CD4-positive, CD25-positive, alpha-beta regulatory T cell (primary cell): ENCODE data around the gene CTRB1. TPM values are rescaled to one million over a fixed set of nuclear protein-coding genes. Genes with fewer than 3 reads are reported as not detected.

ENCODE experiments used
- ATAC-seq, 2 donors: fragments of 150-1000 bp; cut with Tn5 transposase; one replicate each; pipeline ENCODE4 v1.10.0; 2021; ENCODE audit warnings: low read depth in 2 of 2, moderate number of reproducible peaks in 2 of 2, moderate library complexity in 1 of 2
- DNase-seq, 3 donors: peaks; one replicate each; pipeline versions ENCODE4 v3.0.0 to v3.0.0-alpha.2; 2012 to 2022; ENCODE audit warnings: mixed read lengths in 1 of 3
- H3K27ac ChIP-seq: one replicate; pipeline ENCODE4 v1.7.0; 2013; ENCODE audit warnings: mild to moderate bottlenecking, low read length; ENCODE audit not compliant: insufficient read depth, poor library complexity, severe bottlenecking
- H3K27me3 ChIP-seq: one replicate; pipeline ENCODE4 v1.7.0; 2013; ENCODE audit warnings: low read length; ENCODE audit not compliant: control insufficient read depth, insufficient read depth
- H3K36me3 ChIP-seq: one replicate; pipeline ENCODE4 v1.7.0; 2013; ENCODE audit warnings: mild to moderate bottlenecking, low read length, moderate library complexity; ENCODE audit not compliant: control insufficient read depth, insufficient read depth
- H3K4me1 ChIP-seq: 2 replicates; pipeline ENCODE4 v1.7.0; 2013; ENCODE audit warnings: mild to moderate bottlenecking, low read length; ENCODE audit not compliant: insufficient read depth, control insufficient read depth, poor library complexity, severe bottlenecking
- H3K4me3 ChIP-seq: one replicate; pipeline ENCODE4 v1.7.0; 2013; ENCODE audit warnings: low read depth, mild to moderate bottlenecking, low read length, moderate library complexity
- H3K9me3 ChIP-seq, 2 experiments: 1 replicate in 1 of 2; 2 replicates in 1 of 2; pipeline ENCODE4 v1.7.0; 2013; ENCODE audit warnings: low read length in 2 of 2, mild to moderate bottlenecking in 1 of 2, moderate library complexity in 1 of 2; ENCODE audit not compliant: control insufficient read depth in 2 of 2
- H3K27ac Mint-ChIP-seq, 3 donors: one replicate each; pipeline ENCODE4 v1.8.0; 2020 to 2022; ENCODE audit warnings: mild to moderate bottlenecking in 3 of 3, mixed read lengths in 3 of 3, moderate library complexity in 2 of 3
- H3K27me3 Mint-ChIP-seq: one replicate; pipeline ENCODE4 v1.8.0; 2022; ENCODE audit warnings: mild to moderate bottlenecking, mixed read lengths
- H3K36me3 Mint-ChIP-seq: one replicate; pipeline ENCODE4 v1.8.0; 2020; ENCODE audit warnings: mixed read lengths
- H3K4me1 Mint-ChIP-seq, 4 donors: one replicate each; pipeline ENCODE4 v1.8.0; 2020 to 2022; ENCODE audit warnings: mixed read lengths in 4 of 4, mild to moderate bottlenecking in 1 of 4
- H3K4me3 Mint-ChIP-seq, 4 donors: one replicate each; pipeline ENCODE4 v1.8.0; 2020 to 2022; ENCODE audit warnings: mild to moderate bottlenecking in 4 of 4, mixed read lengths in 4 of 4, moderate library complexity in 3 of 4
- H3K9me3 Mint-ChIP-seq, 7 donors: one replicate each; pipeline ENCODE4 v1.8.0; 2020 to 2022; ENCODE audit warnings: mixed read lengths in 7 of 7, mild to moderate bottlenecking in 3 of 7, moderate library complexity in 2 of 7
- polyA plus RNA-seq, 4 donors: library from polyadenylated mRNA; unstranded; fragments of 300-500 nt; fragmentation: Illumina TruSeq; gene quantifications; one replicate each; pipeline ENCODE4 v1.2.3, GENCODE V29; 2021
- total RNA-seq: library from RNA; stranded (reverse); gene quantifications from one replicate; pipeline ENCODE4 v1.2.3, GENCODE V29; 2022

The CTRB1 gene
- total and polyA plus RNA-seq, 5 donors from 2014 or later, result not detected

GRCh38 chr16:75188832-75189477 lies 29.8 kb upstream of the CTRB1 start:
- Histone ChIP-seq H3K9me3 (no peaks in the 10 kb centered on the region), H3K4me1 (no peaks in the 10 kb centered on the region), H3K27me3 (no peaks in the 10 kb centered on the region), H3K27ac (no peak overlapping the region), H3K4me3 (no peak overlapping the region), H3K36me3 (no peaks in the 10 kb centered on the region)
- no peaks in the 10 kb centered on the region for H3K36me3 Mint-ChIP-seq
- ATAC-seq, result no peak
- H3K4me1 Mint-ChIP-seq, result no peaks in the 10 kb centered on the region
- peaks cover 13% of the 10 kb centered on the region for H3K27me3 Mint-ChIP-seq
- H3K4me3 Mint-ChIP-seq, result no peak overlapping the region
- peaks cover 0 to 7% (median 0%) of the 10 kb centered on the region in 7 donors for H3K9me3 Mint-ChIP-seq
- DNase-seq, result no peak
- no peak overlapping the region for H3K27ac Mint-ChIP-seq

DNA sequence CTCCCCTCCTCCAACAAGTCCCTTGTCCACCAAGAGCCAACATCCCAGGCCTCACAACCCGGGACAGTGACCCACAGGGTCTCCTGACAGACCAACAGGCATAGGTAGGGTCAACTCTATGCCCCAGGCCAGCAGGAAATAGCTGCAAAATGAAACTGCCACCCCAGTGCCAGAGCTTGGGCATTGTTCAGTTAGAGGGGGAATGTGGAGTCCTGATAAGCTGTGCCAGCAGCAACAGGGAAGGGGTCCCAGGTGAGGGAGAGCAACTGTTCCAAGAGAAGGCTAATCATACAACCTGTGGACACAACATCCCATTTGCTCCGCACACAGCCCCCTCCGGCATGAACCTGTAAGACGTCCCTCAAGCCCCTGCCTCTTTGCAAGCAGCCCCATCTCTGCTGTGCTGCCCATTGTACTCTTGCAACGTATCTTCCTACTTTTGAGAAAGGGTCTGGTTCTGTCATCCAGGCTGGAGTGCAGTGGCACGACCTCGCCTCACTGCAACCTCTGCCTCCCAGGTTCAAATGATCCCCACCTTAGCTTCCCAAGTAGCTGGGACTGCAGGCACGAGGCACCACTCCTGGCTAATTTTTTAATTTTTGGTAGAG lies 29.0 kb upstream of the CTRB1 start:
- DNase-seq (no peak), ATAC-seq (no peak)
- Histone ChIP-seq H3K27ac (no peak overlapping the region), H3K4me3 (no peak overlapping the region), H3K9me3 (no peaks in the 10 kb centered on the region), H3K27me3 (no peaks in the 10 kb centered on the region), H3K4me1 (no peaks in the 10 kb centered on the region), H3K36me3 (no peaks in the 10 kb centered on the region)
- Mint-ChIP-seq H3K9me3 (peaks cover 0 to 7% (median 0%) of the 10 kb centered on the region in 7 donors), H3K27ac (no peak overlapping the region), H3K4me1 (no peaks in the 10 kb centered on the region), H3K4me3 (no peak overlapping the region), H3K36me3 (no peaks in the 10 kb centered on the region), H3K27me3 (peaks cover 13% of the 10 kb centered on the region)

DNA sequence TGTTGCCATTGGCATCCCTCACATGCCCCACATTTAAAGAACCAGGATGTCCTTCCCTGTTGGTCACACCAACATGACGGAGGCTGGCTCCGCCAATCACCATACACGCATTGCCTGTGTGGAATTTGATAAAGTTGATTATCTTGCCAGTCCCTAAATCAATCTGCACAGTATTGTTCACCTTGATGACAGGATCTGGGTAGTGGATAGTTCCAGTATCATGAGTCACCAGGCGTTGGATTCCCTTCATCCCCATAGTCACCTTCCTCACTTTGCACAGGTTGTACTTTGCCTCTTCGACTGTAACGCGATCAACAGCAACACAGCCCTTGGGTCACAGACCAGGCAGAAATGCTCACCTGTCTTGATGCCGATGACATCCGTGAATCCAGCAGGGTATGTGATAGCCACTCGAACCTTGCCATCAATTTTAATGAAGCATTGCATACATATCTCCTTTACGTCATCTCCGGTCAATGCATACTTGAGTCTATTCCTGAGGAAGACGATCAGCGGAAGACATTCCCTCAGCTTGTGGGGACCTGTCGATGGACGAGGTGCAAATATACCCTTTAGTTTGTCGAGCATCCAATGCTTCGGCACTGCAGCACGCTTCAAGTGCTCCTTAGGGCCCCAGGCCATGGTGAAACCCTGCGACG lies 26.1 kb upstream of the CTRB1 start:
- H3K27me3 Mint-ChIP-seq, result peaks cover 23% of the 10 kb centered on the region
- Histone ChIP-seq H3K27ac (no peak overlapping the region), H3K36me3 (no peaks in the 10 kb centered on the region), H3K9me3 (no peaks in the 10 kb centered on the region), H3K27me3 (peaks cover 2% of the 10 kb centered on the region), H3K4me3 (no peak overlapping the region), H3K4me1 (no peaks in the 10 kb centered on the region)
- H3K4me3 Mint-ChIP-seq, result no peak overlapping the region
- no peak overlapping the region for H3K27ac Mint-ChIP-seq
- ATAC-seq (no peak), DNase-seq (no peak)
- no peaks in the 10 kb centered on the region for H3K4me1 Mint-ChIP-seq
- H3K36me3 Mint-ChIP-seq, result no peaks in the 10 kb centered on the region
- H3K9me3 Mint-ChIP-seq, result peaks cover 0 to 6% (median 0%) of the 10 kb centered on the region in 7 donors

DNA sequence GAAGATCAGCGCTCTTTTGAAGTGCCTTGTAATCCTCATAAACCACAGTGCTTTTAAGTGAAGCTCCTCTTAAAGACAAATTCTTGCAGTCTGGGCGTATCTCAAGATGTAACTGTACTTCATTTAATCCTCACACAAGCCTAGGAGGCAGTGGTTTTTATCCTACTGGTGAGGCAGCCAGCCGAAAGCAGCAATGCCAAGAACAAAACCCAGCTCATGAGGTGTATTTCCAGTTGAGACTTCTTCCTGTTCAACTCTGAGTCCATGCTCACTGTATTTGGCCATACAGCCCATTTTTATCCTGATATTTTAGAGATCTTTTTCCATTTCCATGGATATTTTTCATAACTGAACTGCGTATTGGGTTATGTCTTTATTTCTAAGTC lies 25.5 kb upstream of the CTRB1 start:
- Histone ChIP-seq H3K36me3 (no peaks in the 10 kb centered on the region), H3K4me1 (no peaks in the 10 kb centered on the region), H3K27ac (no peak overlapping the region), H3K4me3 (no peak overlapping the region), H3K27me3 (peaks cover 5% of the 10 kb centered on the region), H3K9me3 (no peaks in the 10 kb centered on the region)
- Mint-ChIP-seq H3K27me3 (peaks cover 25% of the 10 kb centered on the region), H3K4me3 (no peak overlapping the region), H3K27ac (no peak overlapping the region), H3K36me3 (no peaks in the 10 kb centered on the region), H3K4me1 (no peaks in the 10 kb centered on the region), H3K9me3 (peaks cover 0 to 6% (median 0%) of the 10 kb centered on the region in 7 donors)
- DNase-seq (no peak), ATAC-seq (no peak)

- H3K36me3 ChIP-seq, result no peaks in the 10 kb centered on the region
- DNase-seq (no peak), ATAC-seq (no peak)
- Mint-ChIP-seq H3K4me1 (no peaks in the 10 kb centered on the region), H3K9me3 (peaks cover 0 to 3% (median 0%) of the 10 kb centered on the region in 7 donors), H3K4me3 (no peak overlapping the region), H3K27ac (no peak overlapping the region), H3K27me3 (peaks cover 27% of the 10 kb centered on the region), H3K36me3 (no peaks in the 10 kb centered on the region)
- no peak overlapping the region for H3K27ac ChIP-seq
- no peaks in the 10 kb centered on the region for H3K9me3 ChIP-seq
- peaks cover 5% of the 10 kb centered on the region for H3K27me3 ChIP-seq
- no peak overlapping the region for H3K4me3 ChIP-seq
- H3K4me1 ChIP-seq, result no peaks in the 10 kb centered on the region
These were observed 24.9 kb upstream of the CTRB1 start for GRCh38 chr16:75193730-75194444.

GRCh38 chr16:75195811-75196790 lies 22.7 kb upstream of the CTRB1 start:
- Histone ChIP-seq H3K27ac (no peak overlapping the region), H3K4me3 (no peak overlapping the region), H3K9me3 (no peaks in the 10 kb centered on the region), H3K36me3 (no peaks in the 10 kb centered on the region), H3K4me1 (no peaks in the 10 kb centered on the region), H3K27me3 (peaks cover 5% of the 10 kb centered on the region)
- Mint-ChIP-seq H3K36me3 (no peaks in the 10 kb centered on the region), H3K4me1 (peaks cover 4 to 11% (median 8%) of the 10 kb centered on the region in 4 donors), H3K4me3 (no peak overlapping the region), H3K9me3 (no peaks in the 10 kb centered on the region), H3K27ac (no peak overlapping the region), H3K27me3 (peaks cover 25% of the 10 kb centered on the region)
- DNase-seq (no peak), ATAC-seq (no peak)

DNA sequence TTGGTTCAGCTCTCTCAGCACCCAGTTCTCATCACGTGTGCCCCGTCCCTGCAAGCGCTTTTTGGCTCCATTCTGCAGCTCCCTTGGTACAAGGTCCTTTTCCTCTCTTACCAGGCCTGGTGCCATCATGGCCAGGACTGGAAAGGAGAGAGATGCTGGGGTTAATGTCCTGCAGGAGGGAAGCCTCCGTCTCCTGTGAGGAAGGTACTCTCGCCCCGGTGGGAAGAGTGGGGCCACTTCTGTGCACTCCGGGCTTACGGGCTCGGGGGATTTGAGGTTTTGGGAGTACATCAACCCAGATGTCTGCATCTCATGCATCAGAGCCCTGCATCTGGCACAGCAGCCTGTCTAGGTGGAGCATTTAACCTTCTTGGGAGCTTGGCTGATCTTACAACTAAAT lies 22.0 kb upstream of the CTRB1 start:
- H3K36me3 ChIP-seq, result no peaks in the 10 kb centered on the region
- no peaks in the 10 kb centered on the region for H3K4me1 ChIP-seq
- H3K27ac ChIP-seq, result no peak overlapping the region
- Mint-ChIP-seq H3K4me1 (peaks cover 5 to 17% (median 10%) of the 10 kb centered on the region in 4 donors), H3K36me3 (no peaks in the 10 kb centered on the region), H3K27me3 (peaks cover 25% of the 10 kb centered on the region), H3K4me3 (no peak overlapping the region), H3K27ac (no peak overlapping the region), H3K9me3 (no peaks in the 10 kb centered on the region)
- DNase-seq (no peak), ATAC-seq (no peak)
- no peak overlapping the region for H3K4me3 ChIP-seq
- H3K9me3 ChIP-seq, result no peaks in the 10 kb centered on the region
- peaks cover 5% of the 10 kb centered on the region for H3K27me3 ChIP-seq
